HL-60/S4 treated with retinoic acid at 250 ng/mL for 4 days and 3 days (cell line): ENCODE measurements around the gene SERPINE2.

ENCODE experiments used
- in situ Hi-C: fragments of 300-500 bp; cut with MboI; formaldehyde crosslinking; loops from 2 replicates; pipeline ENCODE4 v1.7.0; 2022; ENCODE audit warnings: low sequenced_read_pairs

The SERPINE2 gene

DNA sequence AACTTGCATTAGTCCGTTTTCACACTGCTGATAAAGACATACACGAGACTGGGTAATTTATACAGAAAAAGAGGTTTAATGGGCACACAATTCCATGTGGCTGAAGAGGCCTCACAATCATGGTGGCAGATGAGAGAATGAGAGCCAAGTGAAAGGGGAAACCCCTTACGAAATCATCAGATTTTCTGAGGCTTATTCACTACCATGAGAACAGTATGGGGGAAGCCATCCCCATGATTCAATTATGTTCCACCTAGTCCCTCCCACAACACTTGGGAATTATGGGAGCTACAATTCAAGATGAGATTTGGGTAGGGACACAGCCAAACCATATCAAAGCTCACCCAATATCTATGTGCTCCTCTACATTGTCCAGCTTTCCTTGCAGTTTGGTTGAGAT is 16.0 kb upstream of the SERPINE2 start:
- in situ Hi-C loops, result no loop called here

DNA sequence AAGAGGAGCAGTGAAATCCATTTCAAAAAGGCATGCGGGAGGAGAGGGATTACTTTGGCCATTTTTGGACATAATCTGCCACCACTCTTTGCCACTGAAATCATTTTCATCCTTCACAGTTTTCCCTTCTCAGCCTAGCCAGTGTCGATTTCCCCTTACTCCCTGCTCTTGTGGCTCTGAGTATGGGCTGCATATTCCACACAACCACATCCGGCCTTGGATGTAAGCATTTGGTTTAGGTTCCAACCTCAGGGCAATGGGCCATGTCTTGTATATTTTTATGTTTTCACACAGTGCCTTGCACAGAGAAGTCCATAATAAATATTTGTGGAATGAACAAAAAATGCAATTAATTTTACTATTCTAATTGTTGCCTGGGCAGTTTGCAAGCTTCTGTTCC is 7.7 kb upstream of the SERPINE2 start:
- in situ Hi-C loops, result no loop called here

DNA sequence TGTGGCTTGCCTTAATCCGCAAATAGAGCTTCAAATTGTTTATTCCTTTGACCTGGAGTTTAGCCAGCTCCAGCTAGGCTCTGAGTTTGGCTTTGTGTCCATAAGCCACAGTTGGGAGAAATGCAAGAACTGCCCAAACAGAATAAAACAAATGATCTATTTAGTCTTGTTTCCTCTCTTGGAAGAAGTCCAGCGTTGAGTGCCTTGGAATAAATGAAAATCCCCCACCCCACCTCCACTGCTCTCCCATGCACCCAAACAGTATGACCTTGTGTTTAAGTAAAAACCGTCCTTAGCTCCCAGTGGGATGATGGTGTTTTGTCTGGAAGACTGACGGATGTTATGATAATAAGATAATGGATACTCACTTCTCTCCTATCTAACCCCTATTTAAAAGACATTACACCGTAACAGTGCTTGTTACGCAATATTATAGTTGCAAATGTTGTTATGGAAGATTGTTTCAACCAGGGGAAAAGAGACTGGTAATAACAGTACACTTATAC is 3.2 kb upstream of the SERPINE2 start:
- in situ Hi-C loops, result no loop called here

DNA sequence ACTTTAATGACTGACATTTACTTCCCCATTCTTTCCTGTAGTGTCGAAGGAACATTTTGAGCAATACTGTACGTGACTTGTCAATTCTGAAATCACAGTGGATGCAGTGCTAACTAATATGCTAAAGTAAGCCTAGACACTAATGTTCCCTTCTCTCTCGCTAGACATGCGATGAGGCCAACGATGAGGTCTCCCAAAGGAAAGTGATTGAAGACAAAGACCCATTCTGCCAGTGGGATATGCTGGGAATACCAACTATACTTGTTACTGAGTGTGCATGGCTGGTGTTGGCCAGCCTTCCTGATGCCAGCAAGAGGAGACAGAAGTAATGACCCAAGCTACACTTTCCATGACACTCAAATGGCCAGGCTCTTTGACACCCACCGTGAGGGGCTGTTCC is 2.5 kb upstream of the SERPINE2 start:
- in situ Hi-C loops, result no loop called here

DNA sequence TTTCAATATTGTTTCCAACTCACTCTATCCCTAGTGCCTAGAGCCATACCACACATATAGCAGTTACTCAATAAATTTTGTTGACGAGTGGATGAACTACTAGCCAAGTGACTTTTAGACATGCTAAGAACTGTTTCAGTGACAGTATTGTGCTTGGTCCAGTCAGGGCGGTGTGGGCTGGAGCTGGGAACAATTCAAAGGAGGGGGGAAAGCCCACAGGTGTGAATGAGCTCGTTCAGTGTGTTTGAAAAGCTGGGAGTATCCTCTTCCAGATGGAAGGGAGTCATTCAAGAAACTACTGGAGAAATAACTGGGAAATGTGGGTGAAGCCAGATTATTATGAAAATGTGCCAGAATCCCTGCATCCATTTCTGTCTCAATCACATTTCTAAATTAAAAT is 1.7 kb upstream of the SERPINE2 start:
- in situ Hi-C loops, result no loop called here

DNA sequence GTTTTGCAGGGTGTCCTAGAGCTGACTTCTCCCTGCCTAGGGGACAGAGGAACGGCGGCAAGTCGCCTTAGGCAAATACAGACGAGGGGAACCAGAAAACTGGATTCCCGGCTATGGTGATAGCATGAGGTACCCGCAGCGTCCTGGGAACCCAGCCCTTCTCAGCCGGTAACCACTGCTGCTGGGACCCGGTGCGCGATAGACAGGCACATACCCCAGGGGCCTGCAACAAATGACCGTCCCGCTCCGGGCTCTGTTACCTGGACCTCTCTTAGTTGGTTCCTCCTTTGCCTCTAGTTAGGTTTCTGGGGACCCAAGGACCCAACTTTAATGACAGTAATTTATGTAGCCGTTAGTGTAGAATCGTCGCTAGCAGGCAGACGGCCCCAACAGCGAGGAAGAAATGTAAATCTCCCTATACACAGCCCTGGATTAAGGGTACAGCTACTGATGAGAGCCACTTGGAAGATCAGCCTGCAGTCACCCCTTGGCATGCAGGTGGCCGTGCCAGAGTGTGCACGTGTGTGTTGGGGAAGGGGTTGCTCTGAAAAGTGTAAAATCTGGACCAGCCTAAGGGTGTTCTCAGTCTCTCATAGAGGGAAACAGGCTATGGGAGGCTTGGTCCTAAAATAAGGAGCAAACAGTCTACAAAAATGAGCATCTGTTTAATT is 819 bp upstream of the SERPINE2 start:
- in situ Hi-C loops, result no loop called here

DNA sequence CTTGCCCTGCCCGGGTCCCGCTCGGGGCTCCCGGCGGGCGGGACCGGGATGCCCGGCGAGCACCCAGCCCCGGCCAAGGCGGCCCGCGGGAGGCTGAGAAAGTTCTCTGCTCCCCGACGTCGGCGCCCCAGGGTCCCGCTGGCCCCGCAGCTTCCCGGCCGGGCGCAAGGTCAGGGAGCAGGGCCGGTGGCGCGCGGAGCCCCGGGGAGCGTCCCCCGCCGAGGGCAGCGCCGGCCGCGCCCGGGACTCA is 331 bp downstream of the SERPINE2 start:
- in situ Hi-C loops, result no loop called here

DNA sequence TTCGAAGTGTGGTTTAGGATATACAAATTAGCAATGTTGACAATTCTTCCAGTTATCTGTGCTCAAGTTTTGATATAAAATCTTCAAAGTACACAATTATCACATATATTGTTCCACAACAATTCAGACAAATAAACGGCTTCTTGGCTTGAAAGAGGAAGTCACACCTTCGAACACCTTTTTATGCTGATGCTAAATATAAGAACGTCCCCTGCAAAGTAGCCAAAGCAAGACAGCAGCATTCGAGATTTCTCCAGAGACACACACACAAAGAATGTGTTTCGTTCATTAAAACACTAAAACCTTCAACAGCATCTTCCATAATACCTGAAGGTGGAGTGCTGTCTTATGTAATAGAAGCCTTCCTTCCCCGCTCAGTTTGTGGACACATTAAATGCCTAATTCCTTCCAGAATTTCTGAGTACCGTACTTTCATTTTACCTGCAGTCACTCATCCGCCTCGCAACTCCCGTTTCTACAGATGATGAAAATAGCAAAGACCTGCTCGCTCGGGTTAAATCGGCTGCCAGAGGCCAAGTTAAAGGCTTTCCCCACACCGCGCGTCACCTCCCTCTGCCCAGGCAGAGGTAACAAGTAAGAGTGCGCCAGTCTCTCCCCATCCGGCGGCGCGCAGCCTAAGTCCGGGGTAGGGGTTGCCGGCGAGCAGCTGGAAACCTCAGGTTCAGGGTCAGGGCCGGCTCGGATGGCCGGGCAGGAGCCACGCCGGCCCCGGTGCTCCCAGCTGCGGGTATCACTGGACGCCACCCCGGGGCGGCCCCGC is 847 bp downstream of the SERPINE2 start:
- in situ Hi-C loops, result no loop called here

DNA sequence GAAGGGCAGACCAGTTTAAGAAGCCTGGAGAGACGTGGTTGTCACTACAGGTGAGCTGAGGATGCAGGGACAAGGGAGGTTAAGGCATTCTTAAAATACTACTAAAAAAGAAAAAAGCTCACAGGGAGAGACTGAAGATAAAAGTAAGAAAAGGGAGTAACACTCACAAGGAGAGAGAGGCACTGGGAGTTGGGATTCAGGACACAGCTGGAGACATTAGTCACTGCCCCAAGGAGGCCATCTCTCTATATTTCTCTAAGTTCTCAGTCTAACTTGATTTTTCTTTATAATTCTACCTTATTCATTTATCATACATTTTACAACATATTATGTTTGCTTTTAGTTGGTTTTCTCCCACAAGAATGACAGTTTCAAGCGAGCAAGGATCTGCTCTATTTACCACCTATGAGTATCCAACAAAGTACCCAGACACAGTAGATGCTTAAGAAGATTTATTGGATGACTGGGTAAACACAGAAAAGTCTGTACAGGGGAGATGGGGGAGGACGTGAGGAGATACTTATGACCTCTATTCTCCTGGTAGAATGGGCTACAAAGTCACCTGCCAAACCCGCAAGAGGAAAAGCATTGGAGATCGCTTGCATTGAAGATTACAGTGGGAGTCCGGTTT is 2.2 kb downstream of the SERPINE2 start:
- in situ Hi-C loops, result no loop called here

DNA sequence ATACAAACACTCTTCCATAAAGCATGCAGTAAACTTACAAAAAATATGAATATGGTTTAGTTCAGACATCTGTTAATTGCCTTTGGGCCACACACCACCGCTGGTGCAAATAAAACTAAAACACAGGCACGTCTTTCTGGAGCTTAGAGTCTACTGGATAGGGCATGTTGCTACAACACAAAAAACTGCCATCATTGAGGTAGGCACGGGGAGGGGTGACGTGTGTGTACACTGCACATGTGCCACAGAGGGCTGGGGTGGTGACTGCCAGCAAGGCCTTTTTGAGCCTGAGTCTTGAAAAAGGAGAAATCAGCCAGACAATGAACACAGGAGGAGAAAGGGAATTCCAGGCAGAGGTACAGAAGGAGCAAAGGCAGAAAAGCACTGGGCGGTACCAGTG is 5.1 kb downstream of the SERPINE2 start:
- in situ Hi-C loops, result no loop called here

DNA sequence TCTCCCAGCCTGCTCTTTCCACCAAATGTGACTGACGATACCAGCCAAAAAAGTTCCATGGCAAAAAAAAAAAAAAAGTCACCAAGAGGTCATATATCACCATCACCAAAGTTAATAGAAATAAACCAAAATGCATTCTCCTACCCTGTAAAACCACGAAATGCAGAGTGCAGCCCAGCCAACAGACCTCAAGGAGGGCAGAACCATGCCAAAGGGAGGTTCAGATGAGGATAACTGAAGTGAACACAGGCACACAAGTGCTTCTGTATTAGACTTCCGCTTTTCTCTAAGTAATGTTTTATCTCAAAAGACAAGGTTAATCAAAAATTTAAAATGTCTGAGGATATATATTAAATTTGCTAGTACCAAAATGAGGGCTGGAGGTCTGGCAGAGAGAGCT is 5.5 kb downstream of the SERPINE2 start:
- in situ Hi-C loops, result no loop called here

DNA sequence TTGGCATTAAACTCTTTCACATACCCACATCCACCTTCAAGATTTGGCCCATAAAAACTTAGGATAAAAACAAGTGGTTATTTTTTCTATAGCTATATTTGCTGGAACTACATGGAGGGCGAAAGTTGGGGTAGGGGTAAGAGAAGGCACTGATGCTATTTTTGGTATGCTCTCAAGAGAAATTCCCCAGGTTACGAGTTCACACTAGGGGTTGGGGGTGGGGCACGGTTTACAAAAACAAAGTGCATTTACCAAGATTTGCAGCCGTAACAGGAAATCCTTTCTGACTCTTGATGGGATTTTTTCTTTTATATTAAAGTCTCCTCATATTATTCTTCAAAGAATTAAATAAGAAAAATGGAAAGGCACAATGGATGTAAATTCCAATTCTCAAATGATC is 6.8 kb downstream of the SERPINE2 start:
- in situ Hi-C loops, result no loop called here

DNA sequence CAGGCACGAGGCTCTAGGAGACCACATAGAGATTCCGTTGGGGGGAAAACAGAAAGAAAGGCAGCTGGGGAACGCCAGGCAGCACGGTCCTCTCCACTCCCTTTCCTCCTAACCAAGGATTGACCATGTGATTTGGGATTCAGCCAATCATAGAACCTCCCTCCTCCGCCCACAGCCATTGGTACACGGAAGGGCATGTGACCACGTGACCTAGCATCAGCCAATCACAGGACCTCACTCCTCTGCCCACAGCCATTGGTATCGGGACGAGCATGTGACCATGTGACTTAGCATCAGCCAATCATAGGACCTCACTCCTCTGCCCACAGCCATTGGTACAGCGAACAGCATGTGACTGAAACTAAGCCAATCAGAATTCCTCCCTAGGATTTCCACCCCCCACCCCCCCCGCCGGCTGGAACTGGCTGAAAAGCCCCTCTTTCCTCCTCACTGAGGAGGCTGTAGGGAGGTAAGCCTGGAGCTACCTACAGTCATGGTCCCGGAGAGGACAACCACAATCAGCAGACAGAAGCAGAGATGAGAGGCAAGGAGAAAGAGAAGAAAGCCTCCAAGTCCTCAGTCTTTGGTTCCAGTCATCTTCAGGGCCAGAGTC is 7.6 kb downstream of the SERPINE2 start:
- in situ Hi-C loops, result no loop called here

DNA sequence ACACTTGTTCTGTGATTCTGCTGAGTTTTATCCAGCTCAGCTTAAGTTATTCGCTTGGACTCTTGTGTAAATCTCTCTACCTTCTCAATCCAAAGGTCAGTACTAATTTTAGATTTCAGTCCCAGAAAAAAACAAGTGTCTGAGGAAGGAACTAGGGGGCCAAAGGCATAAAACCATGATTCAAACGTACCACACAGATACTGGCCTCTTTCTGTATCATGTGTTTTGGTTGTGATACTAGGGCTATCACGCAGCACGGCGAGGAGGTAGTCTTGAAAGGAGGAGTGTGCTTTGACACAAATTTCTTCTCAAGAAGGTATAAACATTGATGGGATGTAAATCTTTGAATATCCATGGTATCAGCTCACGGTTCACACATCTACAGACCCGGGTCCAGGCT is 8.3 kb downstream of the SERPINE2 start:
- in situ Hi-C loops, result no loop called here

DNA sequence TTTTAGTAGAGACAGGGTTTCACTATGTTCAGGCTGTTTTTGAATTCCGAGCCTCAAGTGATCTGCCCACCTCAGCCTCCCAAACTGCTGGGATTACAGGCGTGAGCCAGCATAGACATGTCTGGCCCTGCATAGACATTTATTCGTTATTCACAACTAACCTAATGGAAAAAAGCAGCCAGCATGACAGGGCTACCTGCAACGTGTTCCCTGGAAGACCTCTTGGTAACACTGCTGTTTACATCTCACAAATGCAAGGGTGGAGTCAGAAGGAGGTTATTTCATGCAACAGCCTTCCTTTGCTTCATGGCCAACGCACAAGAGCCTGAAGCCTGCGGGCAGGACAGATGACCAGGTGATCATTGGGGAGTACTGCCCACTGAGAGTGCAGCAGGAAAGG is 9.2 kb downstream of the SERPINE2 start:
- in situ Hi-C loops, result no loop called here

DNA sequence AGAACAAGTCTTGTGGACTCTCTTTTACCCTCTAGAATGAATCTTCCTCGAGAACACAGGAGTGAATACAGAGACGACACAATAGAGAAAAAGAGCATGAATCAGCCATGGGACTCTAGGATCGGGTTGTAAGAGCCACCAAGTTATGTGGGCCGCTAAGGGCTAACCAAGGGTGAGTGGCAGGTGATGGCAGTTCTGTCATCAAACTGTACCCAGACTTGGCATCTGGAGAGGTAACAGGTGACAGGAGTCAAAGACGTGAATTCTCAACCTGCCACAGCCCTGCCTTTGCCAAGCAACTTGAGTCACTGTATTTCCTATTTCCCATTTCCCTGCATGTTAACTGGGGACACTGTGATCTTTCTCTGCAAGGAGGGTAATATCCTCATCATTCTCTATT is 11.2 kb downstream of the SERPINE2 start:
- in situ Hi-C loops, result no loop called here

DNA sequence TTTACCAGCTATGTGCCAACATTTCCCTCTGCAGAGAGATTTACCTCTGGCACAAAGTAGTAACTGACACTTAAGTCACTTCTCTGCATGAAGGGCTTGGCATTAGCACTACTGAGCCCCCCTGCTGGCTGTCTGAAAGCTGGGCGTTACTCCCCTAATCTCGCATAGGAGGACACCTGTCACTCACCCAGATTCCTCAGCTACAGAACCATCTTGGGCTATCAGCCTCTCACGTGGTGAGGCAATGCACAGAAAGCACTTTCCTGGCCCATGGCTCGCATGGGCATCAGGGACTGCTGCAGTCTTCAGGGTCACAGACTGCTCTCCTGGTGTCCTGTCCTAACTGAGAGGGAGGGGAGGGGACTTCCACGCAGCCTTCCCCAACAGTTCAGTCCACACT is 12.0 kb downstream of the SERPINE2 start:
- in situ Hi-C loops, result no loop called here

DNA sequence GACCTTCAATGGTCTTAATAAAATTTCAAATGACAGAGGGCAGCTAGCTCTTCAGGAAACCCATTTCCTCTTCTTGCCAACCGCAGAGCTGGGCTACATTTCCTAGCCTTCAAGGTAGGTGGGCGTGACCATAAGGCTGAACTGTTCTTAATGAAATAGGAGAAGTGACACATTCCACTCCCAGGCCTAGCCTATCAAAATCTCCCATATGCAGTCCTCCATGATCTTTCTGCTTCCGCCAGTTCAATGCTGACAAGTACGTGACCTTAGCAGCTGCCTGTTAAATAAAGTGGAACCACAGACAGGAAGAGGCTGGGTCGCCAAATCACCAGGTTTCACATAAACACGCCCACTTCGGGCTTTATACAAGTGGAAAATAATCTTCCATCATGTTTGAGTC is 13.2 kb downstream of the SERPINE2 start:
- in situ Hi-C loops, result no loop called here

DNA sequence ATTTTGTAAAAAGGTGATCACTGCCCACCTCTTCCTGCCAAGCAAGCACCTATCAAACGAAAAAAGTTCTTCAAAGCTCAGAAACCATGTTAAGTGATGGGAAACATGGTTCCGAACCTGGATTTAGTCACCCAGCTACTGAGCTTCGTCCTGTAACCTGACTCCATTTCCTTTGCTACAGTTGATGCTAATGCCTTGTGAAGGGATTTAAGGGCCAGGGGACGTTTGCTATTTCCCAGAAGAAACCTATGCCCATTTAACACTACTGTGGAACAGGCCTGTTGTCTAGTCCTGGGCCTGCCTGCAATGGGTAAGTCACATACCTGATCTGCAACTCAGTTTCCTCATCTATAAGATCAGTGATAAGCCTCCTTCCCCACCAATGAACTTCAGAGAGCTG is 14.8 kb downstream of the SERPINE2 start:
- in situ Hi-C loops, result no loop called here

DNA sequence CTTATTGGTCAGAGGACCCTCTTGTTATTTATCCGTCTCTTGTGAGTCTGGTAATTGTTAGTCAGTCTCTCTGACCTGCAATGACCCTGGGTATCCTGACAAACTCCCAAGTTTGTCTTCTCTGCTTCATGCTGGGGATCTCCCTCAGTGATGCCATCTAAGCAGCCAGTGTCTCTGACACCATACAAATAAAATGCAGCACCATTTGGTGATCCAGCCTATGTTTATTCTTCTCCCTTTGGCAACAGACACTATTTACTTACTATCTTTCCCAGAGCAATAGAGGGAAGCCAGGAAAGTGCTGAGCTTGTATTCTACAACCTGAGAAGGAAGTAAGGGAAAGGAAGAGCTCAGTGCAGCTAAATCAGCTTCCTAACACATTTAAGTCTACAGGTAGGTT is 15.9 kb downstream of the SERPINE2 start:
- in situ Hi-C loops, result no loop called here

DNA sequence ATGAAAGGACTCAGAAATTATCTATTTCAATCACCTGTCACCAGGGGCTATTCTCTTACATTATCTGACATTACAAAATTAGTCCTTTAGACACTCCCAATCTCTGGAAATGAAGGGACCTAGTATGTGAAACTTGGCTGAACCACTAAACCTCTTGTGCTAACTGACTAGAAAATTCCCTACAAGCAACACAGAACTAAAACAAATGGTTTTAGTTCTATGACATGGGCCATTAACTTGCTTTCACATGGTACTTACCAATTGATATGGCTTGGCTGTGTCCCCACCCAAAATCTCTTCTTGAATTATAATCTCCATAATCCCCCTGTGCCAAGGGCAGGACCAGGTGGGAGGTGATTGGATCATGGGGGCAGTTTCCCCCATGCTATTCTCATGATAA is 16.6 kb downstream of the SERPINE2 start:
- in situ Hi-C loops, result no loop called here

DNA sequence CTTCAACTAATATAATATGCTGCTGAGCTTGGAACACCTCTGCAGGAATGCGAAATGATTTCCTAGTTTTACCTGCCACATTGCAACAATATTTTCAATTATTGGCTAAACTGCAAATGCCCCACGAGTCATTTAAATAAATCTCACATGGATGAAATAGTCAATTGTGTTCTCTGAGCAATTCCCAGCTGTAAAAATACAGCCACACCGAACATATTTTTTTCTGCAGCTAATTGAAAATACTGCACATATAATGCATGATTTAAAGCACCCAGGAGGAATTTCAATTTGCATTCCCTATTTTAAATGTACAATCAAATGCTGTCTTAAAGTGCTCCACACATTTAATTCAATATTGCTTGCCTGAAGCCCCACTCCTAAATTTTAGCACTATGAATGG is 18.6 kb downstream of the SERPINE2 start:
- in situ Hi-C loops, result no loop called here
